ENCODE results near the gene RIT2. TPM values are rescaled to one million over a fixed set of nuclear protein-coding genes. Genes with fewer than 3 reads are reported as not detected.

The RIT2 gene
- total and polyA plus RNA-seq, 2 of the 4 experiments (the other 2 are of a cell fraction), result not detected

DNA sequence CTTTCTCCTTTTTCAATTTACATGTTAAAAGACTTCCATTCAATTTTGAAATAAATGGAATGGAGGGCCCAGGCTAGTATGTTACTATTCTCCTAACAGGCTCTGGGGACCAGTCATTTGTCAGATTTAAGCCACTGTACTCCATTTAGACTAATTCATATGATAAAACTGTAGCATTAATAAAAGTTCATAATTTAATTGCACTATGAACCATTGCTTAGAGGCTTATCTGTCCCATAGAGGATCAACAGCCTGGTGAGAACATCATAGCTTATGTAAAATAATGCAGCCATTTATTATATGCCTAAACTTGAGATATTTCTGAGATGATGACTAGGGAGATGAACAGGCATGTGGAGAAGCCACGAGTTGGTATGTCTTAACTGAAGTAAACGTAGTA, 156.0 kb downstream of the RIT2 start:
- H2BK20ac ChIP-seq (ENCODE audit: low read depth, low read length), result no peak overlapping the region
- H3K27me3 ChIP-seq (ENCODE audit: control insufficient read depth, insufficient read depth, low read length), result no peaks in the 10 kb centered on the region
- no peak overlapping the region for H2BK15ac ChIP-seq (ENCODE audit: low read depth, low read length)
- no peak overlapping the region for H3K23ac ChIP-seq (ENCODE audit: low read depth, low read length)
- no peak overlapping the region for H4K91ac ChIP-seq (ENCODE audit: insufficient read depth, low read depth, low read length)
- H4K8ac ChIP-seq (ENCODE audit: low read depth in 2 of 2, low read length in 2 of 2), result no peak overlapping the region
- intact Hi-C loops (cut with micrococcal nuclease), result no loop called here
- H3K4ac ChIP-seq (ENCODE audit: low read depth, low read length), result no peak overlapping the region
- H2BK120ac ChIP-seq (ENCODE audit: low read depth, low read length), result no peak overlapping the region
- H2AK9ac ChIP-seq (replicated peaks; ENCODE audit: low read depth, low read length, poor library complexity), result no peak overlapping the region
- no TSS peak for BruUV-seq (replicated peaks)
- WGBS, 2 experiments (ENCODE audit: extremely low coverage in 2 of 2, insufficient read length in 1 of 2), result no CpG with 5 or more reads among the region's 2 CpGs
- 0 out of 2 replicates have a peak, but pooled peaks cover 3% of the 10 kb centered on the region for H3K9me3 ChIP-seq (ENCODE audit: control insufficient read depth, insufficient read depth, low read length)
- ATAC-seq (ENCODE audit: low read depth), result no peak
- no peak overlapping the region for H2AFZ ChIP-seq (replicated peaks; ENCODE audit: low read length, poor library complexity)
- no peaks in the 10 kb centered on the region for H3K4me1 ChIP-seq (ENCODE audit: control insufficient read depth, insufficient read depth, low read length)
- no peaks in the 10 kb centered on the region for H3K36me3 ChIP-seq (ENCODE audit: control insufficient read depth, insufficient read depth, low read length)
- TF ChIP-seq MAZ (IDR thresholded peaks at IDR 0.05; ENCODE audit: borderline replicate concordance, low read depth, low read length) (no peak), USF2 (IDR thresholded peaks at IDR 0.05; ENCODE audit: low read depth, low read length) (no peak), MAFK (IDR thresholded peaks at IDR 0.05; ENCODE audit: low read depth, low read length) (no peak), SMC3 (IDR thresholded peaks at IDR 0.05; ENCODE audit: low read depth, low read length) (no peak), CEBPB (IDR thresholded peaks at IDR 0.05; ENCODE audit: low read depth, low read length) (no peak), RCOR1 (IDR thresholded peaks at IDR 0.05; ENCODE audit: insufficient replicate concordance, low read length) (no peak), BHLHE40 (IDR thresholded peaks at IDR 0.05; ENCODE audit: low read depth, low read length) (no peak), RAD21 (IDR thresholded peaks at IDR 0.05; ENCODE audit: low read length) (no peak), MXI1 (IDR thresholded peaks at IDR 0.05; ENCODE audit: borderline replicate concordance, low read depth, low read length) (no peak), CTCF (conservative IDR thresholded peaks at IDR 0.05; ENCODE audit: low read depth, low read length) (no peak), ELK1 (IDR thresholded peaks at IDR 0.05; ENCODE audit: borderline replicate concordance, low read depth, low read length) (no peak), FOS (IDR thresholded peaks at IDR 0.05; ENCODE audit: low read depth, low read length) (no peak), CHD1 (IDR thresholded peaks at IDR 0.05; ENCODE audit: low read depth, low read length) (no peak), RFX5 (IDR thresholded peaks at IDR 0.05; ENCODE audit: low read depth, low read length) (no peak)
- H3K79me1 ChIP-seq (ENCODE audit: low read depth in 1 of 2, low read length in 2 of 2), result no peaks in the 10 kb centered on the region
- DNase-seq, result no peak
- H4K20me1 ChIP-seq (ENCODE audit: insufficient read depth, low read length), result no peaks in the 10 kb centered on the region
- H3K56ac ChIP-seq (ENCODE audit: extremely low read depth, insufficient read depth, low read length), result no peak overlapping the region
- no peaks in the 10 kb centered on the region for H3K9me1 ChIP-seq (ENCODE audit: insufficient read depth, low read length)
- no peak overlapping the region for H2BK5ac ChIP-seq (ENCODE audit: low read depth, low read length, poor library complexity, severe bottlenecking)
- H3K4me3 ChIP-seq (ENCODE audit: insufficient read depth, low read depth, low read length), result no peak overlapping the region
- no peak overlapping the region for H3K9ac ChIP-seq (ENCODE audit: low read depth, low read length)
- dilution Hi-C loops (cut with HindIII; ENCODE audit: low sequenced_read_pairs, unreplicated experiment), result no loop called here
- in situ Hi-C loops (cut with MboI; ENCODE audit: low sequenced_read_pairs), result no loop called here
- H3K18ac ChIP-seq (ENCODE audit: low read depth, low read length), result no peak overlapping the region
- H4K5ac ChIP-seq (ENCODE audit: low read depth, low read length), result no peak overlapping the region
- H3K27ac ChIP-seq (ENCODE audit: insufficient read depth, low read length), result no peak overlapping the region
- no peak overlapping the region for H2AK5ac ChIP-seq (ENCODE audit: low read depth, low read length)
- CTCF ChIA-PET, result no interaction called here
- H3K14ac ChIP-seq (replicated peaks; ENCODE audit: low read depth, low read length), result no peak overlapping the region
- H3K4me2 ChIP-seq (ENCODE audit: low read depth, low read length), result no peak overlapping the region
- POLR2A ChIA-PET (ENCODE audit: unreplicated experiment), result no interaction called here
